HEK293T (cell line): ENCODE data around the gene DDX10.

ENCODE experiments used
- CTCF ChIA-PET: fragments of 350-600 bp; formaldehyde crosslinking; extraction: SDS; loops from one replicate; lab custom pipeline; 2021; ENCODE audit warnings: antibody characterized with exemption, inconsistent platforms; lab: Yijun Ruan, JAX
- POLR2A ChIA-PET: fragments of 350-600 bp; formaldehyde crosslinking; extraction: SDS; loops from one replicate; lab custom pipeline; 2020; ENCODE audit warnings: antibody characterized with exemption, inconsistent platforms; lab: Yijun Ruan, JAX
- DNase-seq: peaks from one replicate; pipeline ENCODE4 v3.0.0; 2012; ENCODE audit warnings: mixed read lengths; ENCODE audit errors: extremely low spot score
- ARNT ChIP-seq: fragments of 450-650 bp; IDR thresholded peaks from 2 replicates; pipeline ENCODE4 v1.6.1; 2017; ENCODE audit warnings: mild to moderate bottlenecking
- BHLHE40 ChIP-seq: fragments of 450-650 bp; IDR thresholded peaks from 2 replicates; pipeline ENCODE4 v1.6.1; 2016; ENCODE audit warnings: mild to moderate bottlenecking, moderate library complexity, borderline replicate concordance
- CTBP1 ChIP-seq: fragments of 450-650 bp; IDR thresholded peaks from 2 replicates; pipeline ENCODE4 v1.6.1; 2016; ENCODE audit warnings: borderline replicate concordance
- ELF4 ChIP-seq: fragments of 450-650 bp; IDR thresholded peaks from 2 replicates; pipeline ENCODE4 v1.6.1; 2017; ENCODE audit warnings: antibody characterized with exemption
- FOXA1 ChIP-seq: fragments of 450-650 bp; IDR thresholded peaks from 2 replicates; pipeline ENCODE4 v1.6.1; 2016; ENCODE audit warnings: mild to moderate bottlenecking
- FOXK2 ChIP-seq: fragments of 450-650 bp; IDR thresholded peaks from 2 replicates; pipeline ENCODE4 v1.6.1; 2016; ENCODE audit warnings: mild to moderate bottlenecking
- FOXM1 ChIP-seq: fragments of 450-650 bp; IDR thresholded peaks from 2 replicates; pipeline ENCODE4 v1.6.1; 2017; ENCODE audit warnings: mild to moderate bottlenecking, borderline replicate concordance
- HDGF ChIP-seq: fragments of 450-650 bp; IDR thresholded peaks from 2 replicates; pipeline ENCODE4 v1.6.1; 2017; ENCODE audit warnings: antibody characterized with exemption, borderline replicate concordance
- L3MBTL2 ChIP-seq: fragments of 450-650 bp; conservative IDR thresholded peaks from 2 replicates; pipeline ENCODE4 v1.6.1; 2016; ENCODE audit warnings: mild to moderate bottlenecking
- LEF1 ChIP-seq: fragments of 450-650 bp; IDR thresholded peaks from 2 replicates; pipeline ENCODE4 v1.6.1; 2017; ENCODE audit warnings: mild to moderate bottlenecking, borderline replicate concordance
- NFRKB ChIP-seq: fragments of 450-650 bp; IDR thresholded peaks from 2 replicates; pipeline ENCODE4 v1.6.1; 2016; ENCODE audit warnings: mild to moderate bottlenecking, moderate library complexity
- SP1 ChIP-seq: fragments of 450-650 bp; IDR thresholded peaks from 2 replicates; pipeline ENCODE4 v1.6.1; 2017
- SUZ12 ChIP-seq: fragments of 450-650 bp; IDR thresholded peaks from 2 replicates; pipeline ENCODE4 v1.6.1; 2016; ENCODE audit warnings: mild to moderate bottlenecking
- TARDBP ChIP-seq: fragments of 450-650 bp; IDR thresholded peaks from 2 replicates; pipeline ENCODE4 v1.6.1; 2016
- ZNF384 ChIP-seq: fragments of 450-650 bp; IDR thresholded peaks from 2 replicates; pipeline ENCODE4 v1.6.1; 2016
- TF ChIP-seq, protein P1 (sequence below): fragments of 450-650 bp; IDR thresholded peaks from 2 replicates; pipeline ENCODE4 v1.6.1; 2016

The DDX10 gene

DNA sequence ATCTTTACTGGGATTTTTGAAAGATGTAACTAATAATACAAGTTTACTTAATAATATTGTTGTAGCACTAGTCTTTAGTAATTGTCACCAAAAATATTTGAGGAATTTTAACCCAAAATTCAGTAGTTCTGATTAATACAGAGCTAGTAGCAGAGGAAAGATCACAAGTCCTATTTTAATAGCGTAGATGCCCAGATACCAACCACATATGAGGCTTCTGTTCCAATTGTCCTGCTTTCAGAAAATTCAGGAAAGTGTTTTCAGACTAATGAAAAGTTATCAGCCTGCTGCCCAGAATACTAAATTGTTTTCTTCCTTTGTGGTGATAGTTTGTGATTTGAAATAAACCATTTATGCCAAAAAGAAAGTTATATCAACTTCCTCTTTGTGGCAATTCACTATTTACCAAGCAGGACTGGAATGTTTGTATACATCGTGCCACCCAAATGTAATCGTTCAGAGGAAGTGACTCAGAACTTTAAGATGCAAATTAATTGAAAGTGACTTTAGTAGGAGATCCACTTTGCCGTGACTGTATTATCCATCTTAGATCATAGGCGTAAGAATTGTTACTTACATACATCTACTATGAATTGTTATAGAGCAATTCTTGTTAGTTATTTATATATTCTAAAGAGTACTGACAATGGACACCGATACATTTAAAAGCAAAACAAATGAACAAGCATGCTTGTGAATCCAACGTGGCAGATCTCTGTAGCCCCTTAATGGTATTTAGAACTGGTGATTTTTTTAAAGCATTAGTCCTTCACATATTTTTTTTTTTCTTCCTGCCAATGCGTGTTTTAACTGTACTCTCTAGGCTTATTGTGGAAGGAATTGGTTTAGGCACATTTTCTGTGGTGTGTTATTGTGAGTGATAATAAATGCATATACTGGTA is 231.0 kb downstream of the DDX10 start:
- TF ChIP-seq ARNT = no peak
- TF ChIP-seq ZNF384 = no peak
- TF ChIP-seq L3MBTL2 = no peak
- no peak for TF ChIP-seq TARDBP
- no peak for TF ChIP-seq HDGF
- TF ChIP-seq LEF1 = no peak
- TF ChIP-seq FOXA1 = no peak
- no peak for TF ChIP-seq NFRKB
- no peak for TF ChIP-seq CTBP1
- TF ChIP-seq FOXK2 = no peak
- TF ChIP-seq FOXM1 = no peak
- no peak for TF ChIP-seq SUZ12
- TF ChIP-seq BHLHE40 = no peak
- TF ChIP-seq ELF4 = no peak
- TF ChIP-seq, protein P1, sequence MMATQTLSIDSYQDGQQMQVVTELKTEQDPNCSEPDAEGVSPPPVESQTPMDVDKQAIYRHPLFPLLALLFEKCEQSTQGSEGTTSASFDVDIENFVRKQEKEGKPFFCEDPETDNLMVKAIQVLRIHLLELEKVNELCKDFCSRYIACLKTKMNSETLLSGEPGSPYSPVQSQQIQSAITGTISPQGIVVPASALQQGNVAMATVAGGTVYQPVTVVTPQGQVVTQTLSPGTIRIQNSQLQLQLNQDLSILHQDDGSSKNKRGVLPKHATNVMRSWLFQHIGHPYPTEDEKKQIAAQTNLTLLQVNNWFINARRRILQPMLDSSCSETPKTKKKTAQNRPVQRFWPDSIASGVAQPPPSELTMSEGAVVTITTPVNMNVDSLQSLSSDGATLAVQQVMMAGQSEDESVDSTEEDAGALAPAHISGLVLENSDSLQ = no peak
- no peak for TF ChIP-seq SP1
- DNase-seq = no peak
- ChIA-PET CTCF (no interaction called here), POLR2A (no interaction called here)

DNA sequence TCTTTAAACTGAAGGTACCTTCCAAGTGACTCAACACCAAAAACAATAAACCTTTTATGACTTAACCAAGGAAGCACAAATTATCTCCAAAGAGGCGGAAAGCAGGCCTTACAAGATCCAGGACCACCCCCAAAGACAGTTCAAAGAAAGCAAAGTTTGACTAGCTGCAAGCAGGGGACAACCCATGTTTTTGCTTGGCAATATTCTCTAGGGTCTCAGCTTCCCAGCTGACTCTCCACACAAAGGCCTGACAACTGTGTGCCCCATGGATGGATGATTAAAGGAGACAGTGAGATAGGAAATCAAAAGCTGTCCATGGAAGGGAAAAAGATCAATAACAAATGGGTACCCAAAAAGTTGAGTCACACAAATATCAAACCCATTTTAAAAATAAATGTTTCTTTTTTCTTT is 232.2 kb downstream of the DDX10 start:
- TF ChIP-seq TARDBP (no peak), ELF4 (no peak), CTBP1 (no peak), BHLHE40 (no peak), ZNF384 (no peak), HDGF (no peak), FOXA1 (no peak), SP1 (no peak), FOXM1 (no peak), ARNT (no peak), FOXK2 (no peak), SUZ12 (no peak), NFRKB (no peak), L3MBTL2 (no peak), LEF1 (no peak)
- TF ChIP-seq, protein P1 = no peak
- no peak for DNase-seq
- ChIA-PET CTCF (no interaction called here), POLR2A (no interaction called here)

DNA sequence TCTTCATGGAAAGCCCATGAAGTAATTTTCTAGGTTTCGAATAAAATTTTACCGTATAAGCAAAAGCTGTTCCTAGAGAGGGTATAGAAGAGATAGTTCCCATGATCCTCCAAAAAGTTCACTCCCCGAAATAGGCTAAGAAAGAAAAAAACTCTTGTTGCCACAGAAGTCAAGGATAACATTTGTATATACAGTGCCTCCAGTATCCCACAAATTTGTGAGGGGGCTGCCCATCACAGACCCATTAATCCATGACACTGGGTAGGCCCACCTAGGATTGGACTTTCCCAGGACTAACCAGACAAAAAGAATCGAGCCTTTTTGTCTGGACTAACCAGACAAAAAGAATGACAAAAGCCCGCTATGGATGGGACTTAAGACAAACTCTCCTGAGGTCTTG is 233.0 kb downstream of the DDX10 start:
- CTCF ChIA-PET = no interaction called here
- no peak for DNase-seq
- POLR2A ChIA-PET = no interaction called here
- TF ChIP-seq ZNF384 = no peak
- no peak for TF ChIP-seq FOXK2
- TF ChIP-seq ELF4 = no peak
- TF ChIP-seq, protein P1 = no peak
- no peak for TF ChIP-seq SP1
- no peak for TF ChIP-seq FOXA1
- TF ChIP-seq CTBP1 = no peak
- no peak for TF ChIP-seq FOXM1

DNA sequence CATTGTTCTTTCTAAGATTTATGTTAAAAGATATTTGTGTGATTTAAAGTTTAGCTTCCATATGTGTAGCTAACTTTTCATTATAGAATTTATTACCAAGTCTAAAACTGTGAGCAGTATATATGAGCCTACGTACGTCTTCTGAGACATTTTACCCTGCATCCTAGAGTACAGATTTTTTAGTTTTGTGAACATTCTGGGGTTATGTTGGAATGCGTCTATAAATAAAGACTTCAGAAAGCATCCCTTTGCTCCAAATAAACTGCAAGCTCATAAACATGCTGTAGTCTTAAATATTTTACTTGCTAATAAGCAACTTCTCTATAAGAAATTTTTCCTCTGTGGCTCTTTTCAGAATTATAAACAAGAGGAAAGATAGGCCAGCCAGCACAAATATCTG is 236.5 kb downstream of the DDX10 start:
- DNase-seq = no peak
- ChIA-PET POLR2A (no interaction called here), CTCF (interaction anchor here (0.6 kb wide), 1 partner anchor 15 kb away, joined by 4 read pairs; no protein-coding TSS in a partner anchor)
- TF ChIP-seq FOXA1 (no peak), ARNT (no peak), LEF1 (no peak), ELF4 (no peak), NFRKB (no peak), ZNF384 (no peak), FOXK2 (no peak), L3MBTL2 (no peak), HDGF (no peak), FOXM1 (no peak), SUZ12 (no peak), BHLHE40 (no peak), CTBP1 (no peak), TARDBP (no peak)
- TF ChIP-seq, protein P1 = no peak

DNA sequence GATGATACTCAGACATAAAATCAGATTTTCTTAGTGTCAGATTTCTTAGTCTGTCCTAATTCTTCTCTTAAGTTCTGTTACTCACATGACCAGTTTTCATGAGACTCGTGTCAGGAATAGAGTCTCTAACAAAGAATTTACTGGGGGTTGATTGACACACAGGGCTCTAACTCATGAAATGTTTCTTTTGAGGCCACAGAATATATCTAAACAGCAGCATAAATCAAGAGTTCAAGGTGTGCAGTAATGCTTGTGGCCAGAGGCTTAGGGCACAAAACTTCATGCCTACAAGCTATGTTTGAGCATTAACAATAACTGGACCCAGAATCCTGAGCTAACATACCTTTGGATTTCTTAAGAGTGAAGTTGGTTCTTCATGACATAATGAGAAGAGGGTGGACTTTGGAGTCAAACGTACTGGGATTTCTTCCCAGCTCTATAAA is 237.2 kb downstream of the DDX10 start:
- POLR2A ChIA-PET = no interaction called here
- CTCF ChIA-PET = no interaction called here
- DNase-seq = no peak
- TF ChIP-seq LEF1 (no peak), SP1 (no peak)
- TF ChIP-seq, protein P1 = peak; percentile 73
